ENCODE measurements around the gene MRPL44.
A peak's percentile ranks its signal among the peaks of the same experiment; 100 is the strongest.

The MRPL44 gene

GRCh38 chr2:223920109-223920508 lies 37.2 kb upstream of the MRPL44 start:
- H3K4me1 ChIP-seq = peaks cover 14 to 49% (median 18%) of the 10 kb centered on the region in 10 experiments
- H3K36me3 ChIP-seq = peaks cover 41 to 93% (median 57%) of the 10 kb centered on the region in 11 experiments
- H3K27ac ChIP-seq = no peak overlapping the region
- peak overlapping the region in 5 of 11 experiments; percentile 33 to 75 (median 46); a peak in 7 of 22 replicates for H3K4me2 ChIP-seq
- H3K27me3 ChIP-seq = no peaks in the 10 kb centered on the region
- H3K4me3 ChIP-seq = no peak overlapping the region
- peaks cover 0 to 45% (median 27%) of the 10 kb centered on the region in 11 experiments; a peak in 18 of 22 replicates for H3K9me3 ChIP-seq (replicated peaks in 1 of 11)
- H3K9ac ChIP-seq = no peak overlapping the region
- no peak for TF ChIP-seq Cebpa-rat (IDR thresholded peaks at IDR 0.05)
- peaks cover 0 to 95% (median 5%) of the 10 kb centered on the region in 11 experiments; a peak in 10 of 22 replicates for H4K20me1 ChIP-seq

- Histone ChIP-seq H3K27me3 (no peaks in the 10 kb centered on the region), H3K9ac (no peak overlapping the region), H3K4me2 (no peak overlapping the region), H4K20me1 (peaks cover 0 to 95% (median 0%) of the 10 kb centered on the region in 11 experiments; a peak in 10 of 22 replicates), H3K4me3 (no peak overlapping the region), H3K9me3 (replicated peaks in 1 of 11) (peaks cover 3 to 56% (median 38%) of the 10 kb centered on the region in 11 experiments; a peak in 21 of 22 replicates), H3K36me3 (peaks cover 48 to 93% (median 56%) of the 10 kb centered on the region in 11 experiments), H3K4me1 (peaks cover 14 to 47% (median 18%) of the 10 kb centered on the region in 10 experiments), H3K27ac (no peak overlapping the region)
- no peak for TF ChIP-seq Cebpa-rat (IDR thresholded peaks at IDR 0.05)
Measured at GRCh38 chr2:223921204-223921603, 36.1 kb upstream of the MRPL44 start.

- H4K20me1 ChIP-seq = peaks cover 0 to 95% (median 0%) of the 10 kb centered on the region in 11 experiments; a peak in 10 of 22 replicates
- H3K27me3 ChIP-seq = no peaks in the 10 kb centered on the region
- TF ChIP-seq Cebpa-rat (IDR thresholded peaks at IDR 0.05) = no peak
- no peak overlapping the region for H3K4me2 ChIP-seq
- H3K9me3 ChIP-seq (replicated peaks in 1 of 11) = peaks cover 14 to 67% (median 49%) of the 10 kb centered on the region in 11 experiments
- H3K27ac ChIP-seq = no peak overlapping the region
- H3K4me3 ChIP-seq = no peak overlapping the region
- H3K4me1 ChIP-seq = peaks cover 14 to 43% (median 18%) of the 10 kb centered on the region in 10 experiments
- H3K9ac ChIP-seq = no peak overlapping the region
- H3K36me3 ChIP-seq = peaks cover 44 to 93% (median 55%) of the 10 kb centered on the region in 11 experiments
Measured at GRCh38 chr2:223922308-223922707, 35.0 kb upstream of the MRPL44 start.

- Histone ChIP-seq H3K4me3 (no peak overlapping the region), H4K20me1 (peaks cover 0 to 96% (median 0%) of the 10 kb centered on the region in 11 experiments; a peak in 8 of 22 replicates), H3K9ac (no peak overlapping the region), H3K9me3 (replicated peaks in 1 of 11) (peaks cover 29 to 84% (median 66%) of the 10 kb centered on the region in 11 experiments), H3K27me3 (no peaks in the 10 kb centered on the region; a peak in 1 of 22 replicates), H3K27ac (no peak overlapping the region), H3K4me2 (no peak overlapping the region), H3K4me1 (peaks cover 9 to 38% (median 12%) of the 10 kb centered on the region in 10 experiments), H3K36me3 (peaks cover 53 to 94% (median 65%) of the 10 kb centered on the region in 11 experiments)
- TF ChIP-seq Cebpa-rat (IDR thresholded peaks at IDR 0.05) = no peak
Measured at GRCh38 chr2:223923976-223924375, 33.3 kb upstream of the MRPL44 start.

GRCh38 chr2:223925106-223925505 lies 32.2 kb upstream of the MRPL44 start:
- TF ChIP-seq Cebpa-rat (IDR thresholded peaks at IDR 0.05) = no peak
- H3K4me3 ChIP-seq = no peak overlapping the region
- peaks cover 29 to 77% (median 66%) of the 10 kb centered on the region in 11 experiments for H3K9me3 ChIP-seq (replicated peaks in 1 of 11)
- peaks cover 0 to 96% (median 1%) of the 10 kb centered on the region in 11 experiments; a peak in 10 of 22 replicates for H4K20me1 ChIP-seq
- no peak overlapping the region for H3K27ac ChIP-seq
- H3K27me3 ChIP-seq = no peaks in the 10 kb centered on the region; a peak in 1 of 22 replicates
- H3K4me2 ChIP-seq = 0 out of 22 replicates have a peak overlapping the region, but pooled peaks of 1 of the 11 experiments have one; percentile 7
- H3K4me1 ChIP-seq = peaks cover 5 to 38% (median 8%) of the 10 kb centered on the region in 10 experiments; a peak in 18 of 20 replicates
- H3K36me3 ChIP-seq = peaks cover 44 to 83% (median 61%) of the 10 kb centered on the region in 11 experiments
- no peak overlapping the region for H3K9ac ChIP-seq

- Histone ChIP-seq H3K9ac (no peak overlapping the region), H3K4me2 (no peak overlapping the region), H3K9me3 (replicated peaks in 1 of 11) (peaks cover 29 to 57% (median 50%) of the 10 kb centered on the region in 11 experiments), H3K27me3 (no peaks in the 10 kb centered on the region; a peak in 1 of 22 replicates), H3K36me3 (peaks cover 28 to 54% (median 43%) of the 10 kb centered on the region in 11 experiments), H4K20me1 (peaks cover 0 to 98% (median 13%) of the 10 kb centered on the region in 11 experiments; a peak in 12 of 22 replicates), H3K4me3 (no peak overlapping the region), H3K4me1 (peaks cover 11 to 47% (median 15%) of the 10 kb centered on the region in 10 experiments; a peak in 18 of 20 replicates), H3K27ac (no peak overlapping the region)
- no peak for TF ChIP-seq Cebpa-rat (IDR thresholded peaks at IDR 0.05)
Measured at GRCh38 chr2:223928113-223929006, 28.9 kb upstream of the MRPL44 start.

GRCh38 chr2:223929571-223930102 lies 27.6 kb upstream of the MRPL44 start:
- Histone ChIP-seq H3K9me3 (replicated peaks in 1 of 11) (peaks cover 29 to 44% (median 41%) of the 10 kb centered on the region in 11 experiments), H3K4me3 (no peak overlapping the region), H3K27me3 (no peaks in the 10 kb centered on the region; a peak in 1 of 22 replicates), H4K20me1 (peaks cover 0 to 100% (median 15%) of the 10 kb centered on the region in 11 experiments; a peak in 12 of 22 replicates), H3K4me2 (peak overlapping the region in 7 of 11 experiments; percentile 2 to 58 (median 22); a peak in 8 of 22 replicates), H3K9ac (0 out of 22 replicates have a peak overlapping the region, but pooled peaks of 1 of the 11 experiments have one; percentile 9), H3K36me3 (peaks cover 28 to 47% (median 37%) of the 10 kb centered on the region in 11 experiments), H3K27ac (peak overlapping the region in 1 of 11 experiments; percentile 3; a peak in 2 of 22 replicates), H3K4me1 (peaks cover 11 to 60% (median 15%) of the 10 kb centered on the region in 10 experiments; a peak in 18 of 20 replicates)
- TF ChIP-seq Cebpa-rat (IDR thresholded peaks at IDR 0.05) = no peak
